HTR-8/SVneo (cell line): ENCODE data around the gene RETREG1.
A peak's percentile ranks its signal among the peaks of the same experiment; 100 is the strongest.

Source experiments
- DNase-seq: peaks from one replicate; pipeline ENCODE4 v3.0.0; 2011; ENCODE audit warnings: low spot score, mixed read lengths; ENCODE audit not compliant: insufficient read length
- FAIRE-seq: peaks from 2 replicates; lab custom pipeline; 2011; peaks lifted over from hg19 to GRCh38; lab: Jason Lieb, UNC

RETREG1 gene

DNA sequence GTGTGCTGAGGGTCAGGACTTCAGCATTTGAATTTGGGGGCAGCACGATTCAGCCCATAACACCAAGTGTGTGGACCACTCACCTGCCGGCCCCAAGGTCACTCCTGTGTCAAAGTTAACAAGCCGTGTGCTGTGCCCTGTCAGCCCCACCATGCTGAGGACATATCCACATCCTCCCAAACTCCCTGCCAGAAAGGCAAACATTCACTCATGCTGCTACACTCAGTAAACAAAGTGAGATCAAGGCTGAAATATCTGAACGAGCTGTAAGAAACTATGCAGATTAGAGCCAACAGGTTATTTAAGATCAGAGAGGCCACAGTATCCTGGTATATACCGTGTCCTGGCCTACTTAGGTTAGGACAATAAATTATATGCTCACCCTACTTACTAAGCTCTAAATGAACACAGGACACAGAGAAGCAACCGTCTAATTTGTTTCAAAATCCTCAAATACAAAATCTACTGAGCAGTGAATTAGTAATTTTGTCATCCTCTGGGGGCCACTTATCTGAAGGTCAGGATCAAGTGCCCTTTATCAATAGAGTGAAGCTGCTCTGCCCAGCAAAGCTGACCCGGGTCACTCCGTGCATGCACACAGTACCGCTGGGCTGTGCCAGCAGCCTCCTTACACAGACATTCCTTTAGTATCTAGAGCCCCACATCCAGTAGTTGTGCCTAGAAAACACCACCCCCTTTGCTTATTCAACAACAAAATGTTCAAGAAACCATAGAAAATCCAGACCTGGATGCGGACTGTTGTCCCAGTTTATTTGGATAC lies 28.2 kb downstream of the RETREG1 start:
- DNase-seq (no peak), FAIRE-seq (peak; percentile 16)

GRCh38 chr5:16586556-16586955 lies 30.2 kb downstream of the RETREG1 start:
- FAIRE-seq = no peak
- DNase-seq = no peak

DNA sequence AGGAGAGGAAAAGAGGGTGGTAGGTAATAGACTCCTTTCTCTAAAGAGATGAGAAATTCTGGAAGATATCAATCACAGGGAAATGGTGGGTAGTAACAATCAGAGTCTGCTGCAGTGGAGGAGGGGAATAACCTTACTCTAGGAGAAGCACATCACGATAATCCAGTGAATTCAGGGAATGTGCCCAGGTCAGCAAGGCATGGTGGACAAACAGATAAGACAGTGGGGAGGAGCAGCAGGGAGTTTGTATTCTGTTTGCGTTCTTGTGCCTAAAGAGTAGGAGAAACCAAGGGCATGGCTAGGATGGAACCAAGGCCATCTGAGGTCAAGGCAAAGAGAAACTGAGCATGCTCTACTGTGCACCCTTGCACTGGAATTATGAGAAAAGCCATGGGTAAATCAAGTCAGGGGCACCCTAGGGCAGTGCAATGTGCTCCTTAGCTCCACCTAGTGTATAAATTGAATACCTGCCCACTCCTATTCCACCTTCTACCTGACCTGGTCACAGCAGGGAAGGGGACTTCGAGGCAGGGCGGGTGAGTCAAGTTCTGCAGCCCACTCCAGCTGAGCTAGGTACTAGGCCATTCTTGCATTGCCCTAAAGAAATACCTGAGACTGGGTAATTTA lies 31.6 kb downstream of the RETREG1 start:
- no peak for DNase-seq
- FAIRE-seq = no peak

DNA sequence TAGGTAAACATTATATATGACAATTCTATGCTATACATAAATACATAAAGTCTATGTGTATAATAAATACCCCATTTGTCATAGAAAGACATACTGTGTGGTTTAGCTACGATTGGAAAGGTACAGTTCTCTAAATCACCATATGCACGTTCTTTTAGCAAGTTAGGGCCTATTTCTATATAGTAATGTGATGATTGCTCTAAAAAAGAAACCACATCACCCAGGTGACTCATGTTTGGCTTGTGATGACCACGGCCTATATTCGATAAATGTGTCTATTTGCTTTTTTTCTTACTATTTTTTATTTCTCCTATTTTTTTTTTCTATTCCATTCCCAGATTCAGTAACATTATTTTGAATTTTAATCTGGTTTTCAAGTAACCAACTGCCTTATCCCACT lies 34.7 kb downstream of the RETREG1 start:
- DNase-seq = no peak
- FAIRE-seq = no peak

DNA sequence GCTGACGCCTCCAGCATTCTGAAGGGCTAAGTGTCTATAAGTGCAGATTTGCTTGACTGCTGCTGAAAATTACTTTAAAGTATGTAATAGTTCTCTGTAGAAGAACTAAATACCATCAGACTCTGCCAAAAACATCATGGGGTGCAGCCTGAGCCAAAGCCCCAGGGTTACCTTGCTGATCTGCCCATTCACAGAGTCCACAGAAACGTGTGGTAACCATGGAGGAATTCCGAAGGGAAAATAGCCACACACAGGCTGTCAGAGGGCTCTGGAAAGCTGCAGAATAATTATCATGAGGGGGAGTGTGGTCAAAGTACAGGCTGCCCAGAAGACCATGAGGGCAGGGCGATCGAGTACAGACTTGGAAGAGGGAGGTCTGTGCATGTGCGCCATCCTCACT lies 36.4 kb downstream of the RETREG1 start:
- FAIRE-seq (no peak), DNase-seq (no peak)

DNA sequence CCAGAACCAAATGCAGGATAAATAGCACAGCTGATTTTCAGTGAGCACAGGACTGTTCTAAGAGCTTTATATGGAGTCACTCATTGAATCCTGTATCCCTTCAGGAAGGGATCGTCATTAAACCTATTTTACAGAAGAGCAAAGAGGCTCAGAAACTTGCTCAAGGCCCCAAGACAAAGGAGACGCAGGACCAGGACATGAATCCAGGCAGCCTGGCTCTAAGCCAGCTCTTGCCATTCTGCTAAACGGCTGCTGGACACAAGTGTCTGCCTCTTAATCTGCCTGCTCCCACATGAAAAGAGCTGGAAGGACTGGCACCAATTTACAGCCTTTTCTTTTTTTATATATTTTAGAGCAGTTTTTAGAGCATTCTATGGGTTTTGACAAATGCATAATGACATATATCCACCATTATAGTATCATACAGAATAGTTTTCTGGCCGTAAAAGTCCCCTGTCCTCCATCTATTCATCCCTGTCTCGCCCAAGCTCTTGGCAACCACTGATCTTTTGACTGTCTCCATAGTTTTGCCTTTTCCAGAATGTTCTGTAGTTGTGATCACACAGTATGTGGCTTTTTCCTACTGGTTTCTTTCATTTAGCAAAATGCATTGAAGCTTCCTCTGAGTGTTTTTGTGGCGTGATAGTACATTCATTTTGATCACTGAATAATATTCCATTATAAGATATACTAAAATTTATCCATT lies 37.5 kb downstream of the RETREG1 start:
- DNase-seq = no peak

DNA sequence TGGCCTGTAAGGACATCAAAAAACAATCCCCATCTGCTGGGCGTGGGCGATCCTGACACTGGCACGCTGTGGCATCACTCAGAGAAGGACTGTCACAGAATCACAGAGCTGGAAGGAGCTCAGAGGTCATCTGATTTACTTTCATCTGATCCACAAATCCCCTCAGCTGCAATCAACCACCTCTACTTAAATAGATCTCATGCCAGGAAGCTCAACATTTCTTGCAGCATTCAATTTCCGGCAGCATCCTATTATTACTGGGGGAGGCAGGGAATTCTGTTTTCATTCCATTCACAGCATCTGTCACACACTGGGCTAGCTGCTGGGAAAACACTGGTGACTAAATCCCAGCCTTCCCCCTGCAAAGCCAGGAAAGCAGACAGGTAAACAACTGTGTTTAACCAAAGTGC lies 38.3 kb downstream of the RETREG1 start:
- FAIRE-seq = peak; percentile 40
- DNase-seq = no peak

More for the DNA sequence above, 37.5 kb downstream of the RETREG1 start:
- no peak for FAIRE-seq

DNA sequence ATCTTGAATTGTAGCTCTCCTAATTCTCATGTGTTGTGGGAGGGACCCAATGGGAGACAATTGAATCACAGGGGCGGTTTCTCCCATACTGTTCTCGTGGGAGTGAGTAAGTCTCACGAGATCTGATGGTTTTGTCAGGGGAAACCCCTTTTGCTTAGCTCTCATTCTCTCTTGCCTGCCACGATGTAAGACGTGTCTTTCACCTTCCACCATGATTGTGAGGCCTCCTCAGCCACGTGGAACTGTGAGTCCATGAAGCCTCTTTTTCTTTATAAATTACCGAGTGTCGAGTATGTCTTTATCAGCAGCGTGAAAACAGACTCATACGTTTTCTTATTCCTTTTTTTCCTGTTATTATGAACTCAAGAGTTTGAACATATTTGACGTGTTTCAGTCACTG lies 39.1 kb downstream of the RETREG1 start:
- DNase-seq (no peak), FAIRE-seq (no peak)

GRCh38 chr5:16574789-16575721 lies 41.7 kb downstream of the RETREG1 start:
- DNase-seq = peak; percentile 45
- no peak for FAIRE-seq

DNA sequence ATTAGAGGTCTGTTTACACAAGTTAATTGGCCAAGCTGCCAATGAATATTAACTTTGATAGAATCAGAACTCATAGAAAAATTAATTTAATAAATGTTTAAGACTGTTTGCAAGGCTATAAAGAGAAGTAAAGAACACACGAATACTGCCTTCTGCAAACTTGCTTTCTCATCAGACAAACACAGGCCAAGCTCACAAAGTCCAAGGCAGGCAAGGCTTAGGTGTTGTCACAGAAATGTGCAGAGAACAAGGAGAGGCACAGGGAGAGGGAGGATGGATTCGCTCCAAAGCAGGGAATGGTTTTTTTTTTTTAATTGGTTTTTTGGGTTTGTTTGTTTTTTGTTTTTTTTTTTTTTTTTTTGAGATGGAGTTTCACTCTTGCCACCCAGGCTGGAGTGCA lies 43.4 kb downstream of the RETREG1 start:
- no peak for FAIRE-seq
- no peak for DNase-seq

DNA sequence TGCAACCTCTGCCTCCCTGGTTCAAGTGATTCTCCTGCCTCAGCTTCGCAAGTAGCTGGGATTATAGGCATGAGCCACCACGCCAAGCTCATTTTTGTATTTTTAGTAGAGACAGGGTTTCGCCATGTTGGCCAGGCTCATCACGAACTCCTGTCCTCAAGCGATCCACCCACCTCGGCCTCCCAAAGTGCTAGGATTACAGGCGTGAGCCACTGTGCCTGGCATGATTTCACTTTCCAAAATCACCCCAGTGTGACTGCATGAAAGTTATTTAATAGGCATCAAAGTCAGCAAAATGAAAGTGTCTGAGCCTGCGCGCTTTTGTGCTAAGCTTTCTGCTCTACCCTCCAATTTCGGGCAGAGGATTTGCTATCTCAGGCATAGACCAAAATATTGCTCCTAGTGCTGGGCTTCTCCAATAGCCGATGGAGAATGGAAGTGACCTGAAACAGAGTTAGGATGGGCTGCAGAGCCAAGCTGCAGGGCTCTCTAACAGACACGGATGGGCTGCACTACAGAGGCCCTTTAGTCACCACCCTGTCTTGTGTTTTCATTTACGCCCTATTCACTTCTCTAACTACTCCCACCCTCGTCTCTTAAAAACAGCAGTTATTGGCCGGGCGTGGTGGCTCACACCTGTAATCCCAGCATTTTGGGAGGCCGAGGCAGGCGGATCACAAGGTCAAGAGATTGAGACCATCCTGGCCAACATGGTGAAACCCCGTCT lies 44.3 kb downstream of the RETREG1 start:
- DNase-seq = no peak
- FAIRE-seq = no peak

DNA sequence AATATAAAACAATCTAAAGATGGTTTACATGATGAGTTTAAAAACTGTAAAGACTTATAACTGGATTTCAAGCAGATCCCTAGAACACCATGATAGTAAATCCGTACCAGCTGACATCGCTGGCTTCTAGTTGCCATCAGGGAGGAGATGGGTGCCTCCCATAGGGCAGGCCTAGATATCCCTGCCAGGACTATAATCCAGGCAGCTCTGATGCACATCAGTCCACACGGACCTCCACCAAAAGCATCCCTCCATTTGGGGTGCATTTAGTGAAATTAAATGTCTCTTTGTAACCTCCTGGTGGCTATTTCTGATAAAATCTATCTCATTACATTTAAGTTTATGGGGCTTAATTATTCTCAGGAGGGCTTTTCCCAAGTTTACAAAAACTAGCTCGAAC lies 45.8 kb downstream of the RETREG1 start:
- no peak for FAIRE-seq
- no peak for DNase-seq

DNA sequence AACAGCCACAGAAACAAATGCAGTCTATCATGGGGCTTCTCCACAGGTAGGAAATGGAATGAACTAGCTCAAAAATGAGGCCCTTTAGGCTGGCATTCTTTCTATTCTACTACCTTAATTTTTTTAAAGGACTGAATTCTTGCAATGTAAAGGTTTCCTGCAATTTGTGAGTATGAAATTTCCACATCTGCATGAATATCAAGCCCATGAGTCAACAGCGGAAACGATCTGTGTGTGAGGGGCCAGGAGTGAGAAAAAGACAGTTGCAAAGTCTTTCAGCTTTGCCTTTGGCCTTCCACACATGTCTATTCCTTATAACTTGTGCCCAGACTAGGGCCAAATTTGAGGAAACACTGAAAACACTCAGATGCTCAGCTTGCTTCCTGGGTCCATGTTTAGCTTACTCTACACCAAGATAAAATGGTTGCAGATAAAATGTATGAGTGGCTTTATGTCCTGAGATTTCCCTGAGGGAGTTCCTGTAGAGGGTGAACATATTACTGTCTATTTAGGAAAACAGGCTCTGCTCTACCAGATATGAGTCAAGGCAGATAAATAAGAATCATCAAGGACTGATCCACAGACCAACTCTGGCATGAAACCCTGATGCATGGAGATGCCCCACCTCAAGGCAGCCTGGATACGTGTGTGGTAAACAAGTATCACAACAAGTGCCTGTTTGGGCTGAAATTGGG lies 46.5 kb downstream of the RETREG1 start:
- no peak for FAIRE-seq
- DNase-seq = no peak

- no peak for FAIRE-seq
- DNase-seq = no peak
These were observed 47.8 kb downstream of the RETREG1 start for GRCh38 chr5:16568875-16569580.

DNA sequence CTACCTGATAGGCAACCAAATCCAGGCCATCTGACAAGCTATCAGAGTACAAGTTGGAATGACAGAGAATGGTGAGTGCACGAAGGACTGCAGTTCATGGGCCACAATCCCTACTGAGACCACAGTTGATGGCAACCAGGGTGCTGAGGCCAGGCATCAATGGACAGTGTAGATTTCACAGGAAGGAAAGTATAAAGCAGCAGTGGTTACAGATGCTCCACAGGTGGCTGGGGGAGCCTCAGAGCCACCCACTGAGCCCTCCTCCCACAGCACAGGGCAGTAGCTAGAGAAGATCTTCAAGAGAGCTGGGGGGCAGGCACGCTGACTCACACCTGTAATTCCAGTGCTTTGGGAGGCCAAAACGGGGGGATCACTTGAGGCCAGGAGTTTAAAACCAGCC lies 49.4 kb downstream of the RETREG1 start:
- FAIRE-seq = no peak
- no peak for DNase-seq

- DNase-seq = no peak
- no peak for FAIRE-seq
These were observed 51.7 kb downstream of the RETREG1 start for GRCh38 chr5:16565118-16565517.

DNA sequence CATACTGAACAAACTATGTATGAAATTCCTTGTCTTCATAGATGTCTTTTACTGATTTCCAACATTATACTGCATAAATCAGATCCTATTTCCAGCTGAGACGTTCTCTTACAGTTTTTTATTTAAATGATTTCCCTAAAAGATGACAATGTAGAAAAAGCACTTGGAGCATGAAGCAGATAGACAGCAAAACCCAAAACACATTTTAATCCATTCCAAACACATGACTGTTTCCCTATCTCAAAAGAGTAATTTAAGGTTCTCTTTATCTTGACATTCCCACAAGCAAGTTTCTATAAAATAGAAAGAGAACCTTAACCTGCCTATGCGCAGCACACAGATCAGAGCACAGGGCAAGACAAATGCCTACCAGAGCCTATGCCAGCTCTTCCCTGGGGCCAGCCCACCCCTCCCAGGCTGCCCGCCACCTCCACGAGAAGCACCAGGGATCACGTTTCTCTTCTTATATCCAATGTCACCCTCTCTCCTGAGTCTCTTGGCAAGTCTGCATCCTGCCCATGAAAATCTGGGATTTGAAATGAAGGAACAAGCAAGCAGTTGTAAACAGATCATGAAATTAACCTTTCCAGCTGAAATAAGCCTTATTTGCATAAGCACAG lies 52.4 kb downstream of the RETREG1 start:
- FAIRE-seq (no peak), DNase-seq (no peak)

GRCh38 chr5:16563686-16564085 lies 53.1 kb downstream of the RETREG1 start:
- DNase-seq (no peak), FAIRE-seq (no peak)
